GM23338 (cell line): ENCODE data around the gene SPECC1L. TPM values are rescaled to one million over a fixed set of nuclear protein-coding genes. Genes with fewer than 3 reads are reported as not detected.
A peak's percentile ranks its signal among the peaks of the same experiment; 100 is the strongest.

Source experiments
- ATAC-seq: fragments of 200-7000 bp; cut with Tn5 transposase; 3 replicates; pipeline ENCODE4 v1.9.1; 2020
- DNase-seq: peaks from one replicate; pipeline ENCODE4 v3.0.0-alpha.2; 2015; ENCODE audit warnings: low spot score
- H2AFZ ChIP-seq: fragments of 200-600 bp; sonication (generic); 2 replicates; pipeline ENCODE4 v1.8.0; 2016; ENCODE audit warnings: antibody characterized with exemption, mild to moderate bottlenecking, moderate library complexity
- H3F3A ChIP-seq: fragments of 200-600 bp; sonication (generic); replicated peaks from 2 replicates; pipeline ENCODE4 v1.8.0; 2017; ENCODE audit warnings: antibody characterized with exemption, mixed run types, low read depth
- H3K27ac ChIP-seq: fragments of 200-600 bp; sonication (generic); 2 replicates; pipeline ENCODE4 v1.6.1; 2016; ENCODE audit warnings: low read depth
- H3K27me3 ChIP-seq: fragments of 200-600 bp; sonication (generic); 2 replicates; pipeline ENCODE4 v1.8.0; 2016; ENCODE audit warnings: mild to moderate bottlenecking, mixed run types, moderate library complexity; ENCODE audit not compliant: insufficient read depth
- H3K36me3 ChIP-seq: fragments of 200-600 bp; sonication (generic); 2 replicates; pipeline ENCODE4 v1.8.0; 2016; ENCODE audit warnings: mild to moderate bottlenecking; ENCODE audit not compliant: insufficient read depth
- H3K4me1 ChIP-seq: fragments of 200-600 bp; sonication (generic); 2 replicates; pipeline ENCODE4 v1.8.0; 2016; ENCODE audit warnings: mild to moderate bottlenecking, moderate library complexity; ENCODE audit not compliant: insufficient read depth
- H3K4me2 ChIP-seq: fragments of 200-600 bp; sonication (generic); 2 replicates; pipeline ENCODE4 v1.7.1; 2017; ENCODE audit warnings: mixed run types
- H3K4me3 ChIP-seq: fragments of 200-600 bp; sonication (generic); 2 replicates; pipeline ENCODE4 v1.6.1; 2016; ENCODE audit warnings: mixed run types
- H3K79me2 ChIP-seq: fragments of 200-600 bp; sonication (generic); replicated peaks from 2 replicates; pipeline ENCODE4 v1.8.0; 2017; ENCODE audit warnings: mild to moderate bottlenecking; ENCODE audit not compliant: insufficient read depth
- H3K9me2 ChIP-seq: fragments of 200-600 bp; sonication (generic); 2 replicates; pipeline ENCODE4 v1.8.0; 2017; ENCODE audit not compliant: insufficient read depth
- H4K20me1 ChIP-seq: fragments of 200-600 bp; sonication (generic); replicated peaks from 2 replicates; pipeline ENCODE4 v1.8.0; 2017; ENCODE audit warnings: mild to moderate bottlenecking; ENCODE audit not compliant: insufficient read depth
- H3K27ac Mint-ChIP-seq: 2 replicates; pipeline ENCODE4 v1.8.0; 2020; ENCODE audit warnings: inconsistent platforms, mild to moderate bottlenecking, moderate library complexity, mixed read lengths
- H3K27me3 Mint-ChIP-seq: 3 replicates; pipeline ENCODE4 v1.8.0; 2022; ENCODE audit warnings: low read depth, mild to moderate bottlenecking, moderate library complexity, mixed read lengths, inconsistent platforms; ENCODE audit not compliant: insufficient read depth, poor library complexity
- H3K36me3 Mint-ChIP-seq: 3 replicates; pipeline ENCODE4 v1.8.0; 2021; ENCODE audit warnings: low read depth, mild to moderate bottlenecking, inconsistent platforms, moderate library complexity, mixed read lengths
- H3K4me1 Mint-ChIP-seq: 3 replicates; pipeline ENCODE4 v1.8.0; 2020; ENCODE audit warnings: mild to moderate bottlenecking, inconsistent platforms, mixed read lengths
- H3K4me3 Mint-ChIP-seq: 3 replicates; pipeline ENCODE4 v1.8.0; 2021; ENCODE audit warnings: moderate library complexity, mild to moderate bottlenecking, inconsistent platforms, mixed read lengths
- H3K9me3 Mint-ChIP-seq: 3 replicates; pipeline ENCODE4 v1.8.0; 2020; ENCODE audit warnings: moderate library complexity, mild to moderate bottlenecking, inconsistent platforms, mixed read lengths
- CREB1 ChIP-seq: fragments of 250-450 bp; sonication (Bioruptor Pico); IDR thresholded peaks from 2 replicates; pipeline ENCODE4 v1.5.0; 2020; ENCODE audit warnings: low read depth, mild to moderate bottlenecking, moderate library complexity
- ETS1 ChIP-seq: IDR thresholded peaks from 2 replicates; pipeline ENCODE4 v1.6.1; 2016; ENCODE audit warnings: antibody characterized with exemption
- EZH2 ChIP-seq: fragments of 200-600 bp; sonication (generic); IDR thresholded peaks from one replicate; pipeline ENCODE4 v1.8.0; 2017; ENCODE audit warnings: antibody characterized with exemption, mild to moderate bottlenecking, low read depth; ENCODE audit not compliant: unreplicated experiment
- EZH2phosphoT487 ChIP-seq: fragments of 200-600 bp; sonication (generic); IDR thresholded peaks from one replicate; pipeline ENCODE4 v1.8.1; 2018; ENCODE audit warnings: antibody characterized with exemption; ENCODE audit not compliant: unreplicated experiment
- JUNB ChIP-seq: IDR thresholded peaks from one replicate; pipeline ENCODE4 v1.6.1; 2016; ENCODE audit warnings: antibody characterized with exemption; ENCODE audit not compliant: unreplicated experiment
- NANOG ChIP-seq: IDR thresholded peaks from 2 replicates; pipeline ENCODE4 v1.6.1; 2016; ENCODE audit warnings: antibody characterized with exemption, borderline replicate concordance
- POLR2AphosphoS5 ChIP-seq: IDR thresholded peaks from 2 replicates; pipeline ENCODE4 v1.6.1; 2016; ENCODE audit warnings: antibody characterized with exemption, low read depth
- REST ChIP-seq: IDR thresholded peaks from one replicate; pipeline ENCODE4 v1.6.1; 2018; ENCODE audit warnings: antibody characterized with exemption; ENCODE audit not compliant: unreplicated experiment
- STAT1 ChIP-seq: IDR thresholded peaks from one replicate; pipeline ENCODE4 v1.6.1; 2016; ENCODE audit warnings: antibody characterized with exemption; ENCODE audit not compliant: unreplicated experiment
- ZNF114 ChIP-seq: fragments of 250-450 bp; sonication (Bioruptor Pico); IDR thresholded peaks from 2 replicates; pipeline ENCODE4 v1.5.0; 2020; ENCODE audit warnings: mild to moderate bottlenecking, moderate library complexity
- ZNF331 ChIP-seq: fragments of 250-450 bp; sonication (Bioruptor Pico); IDR thresholded peaks from 2 replicates; pipeline ENCODE4 v1.5.0; 2020; ENCODE audit warnings: low read depth, mild to moderate bottlenecking, moderate library complexity
- polyA plus RNA-seq: library from polyadenylated mRNA; unstranded; fragments of >200 nt; fragmentation: Nextera tagmentation; extraction: Ambion mirVana; gene quantifications from 2 replicates; pipeline ENCODE4 v1.2.1, GENCODE V29; 2016
- total RNA-seq: library from RNA; depleted of rRNA; stranded (reverse); fragments of >200 nt; shearing (Covaris generic); gene quantifications from 2 replicates; pipeline ENCODE4 v1.2.3, GENCODE V29; 2014

Gene SPECC1L
- total and polyA plus RNA-seq, 2 experiments from 2014 or later: 24.3 to 44.7 TPM

DNA sequence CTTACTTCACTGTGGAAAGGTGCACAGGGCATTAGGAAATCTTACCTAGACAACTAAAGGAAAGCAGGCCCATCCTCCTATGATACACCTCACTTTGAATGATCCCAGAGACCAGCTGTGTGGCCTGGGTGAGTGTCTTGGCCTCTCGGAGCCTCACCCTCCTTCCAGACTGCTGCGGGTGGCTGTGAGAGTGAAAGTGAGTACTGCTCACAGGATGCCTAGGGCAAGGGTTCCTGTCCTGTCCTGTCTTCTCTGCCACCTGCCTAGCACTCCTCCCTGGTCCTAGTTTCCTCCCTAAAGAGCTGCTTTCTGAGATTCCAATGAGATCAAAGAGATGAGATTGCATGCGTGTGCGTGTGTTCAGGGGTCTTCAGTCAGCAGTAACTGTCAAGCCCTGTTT is 137.3 kb downstream of the SPECC1L start:
- H3K79me2 ChIP-seq: no peaks in the 10 kb centered on the region
- no peak for ATAC-seq

More for the DNA sequence above, 137.3 kb downstream of the SPECC1L start:
- H2AFZ ChIP-seq: no peak overlapping the region
- TF ChIP-seq REST: no peak
- TF ChIP-seq CREB1 (CRISPR knock-in tag): no peak
- no peak for TF ChIP-seq EZH2
- no peak for TF ChIP-seq EZH2phosphoT487
- no peak for TF ChIP-seq STAT1
- no peak for TF ChIP-seq ETS1
- TF ChIP-seq POLR2AphosphoS5: no peak
- no peak for TF ChIP-seq ZNF114 (CRISPR knock-in tag)
- TF ChIP-seq NANOG: no peak
- no peak for TF ChIP-seq ZNF331
- no peak for TF ChIP-seq JUNB
- no peak for DNase-seq
- no peaks in the 10 kb centered on the region for H3K9me2 ChIP-seq
- 0 out of 2 replicates have a peak, but pooled peaks cover 9% of the 10 kb centered on the region for H3K4me1 ChIP-seq
- H3K36me3 ChIP-seq: no peaks in the 10 kb centered on the region
- no peaks in the 10 kb centered on the region for H3F3A ChIP-seq
- no peaks in the 10 kb centered on the region for H3K27me3 ChIP-seq
- no peak overlapping the region for H3K4me2 ChIP-seq
- peaks cover 23% of the 10 kb centered on the region for H3K27me3 Mint-ChIP-seq
- H3K4me1 Mint-ChIP-seq: peaks cover 20% of the 10 kb centered on the region
- no peak overlapping the region for H3K4me3 ChIP-seq
- H3K9me3 Mint-ChIP-seq: no peaks in the 10 kb centered on the region
- peak overlapping the region; percentile 92 for H3K27ac Mint-ChIP-seq
- peaks cover 3% of the 10 kb centered on the region for H4K20me1 ChIP-seq
- no peak overlapping the region for H3K4me3 Mint-ChIP-seq
- no peak overlapping the region for H3K27ac ChIP-seq
- H3K36me3 Mint-ChIP-seq: peaks cover 28% of the 10 kb centered on the region
